Cardiac muscle cell (in vitro differentiated cells and primary cell): Measurements from ENCODE around the gene HIKESHI. TPM values are rescaled to one million over a fixed set of nuclear protein-coding genes. Genes with fewer than 3 reads are reported as not detected.

ENCODE experiments used
- DNase-seq, 2 donors: peaks; one replicate each; pipeline versions ENCODE4 v3.0.0 to v3.0.0-alpha.2; 2010 to 2017; ENCODE audit warnings: low read depth in 1 of 2, low spot score in 1 of 2
- H3K27ac ChIP-seq: fragments of 200-600 bp; sonication (generic); 2 replicates; pipeline ENCODE4 v1.5.1; 2016
- H3K27me3 ChIP-seq: fragments of 200-600 bp; sonication (generic); 2 replicates; pipeline ENCODE4 v1.6.0; 2016; ENCODE audit warnings: control low read depth
- H3K36me3 ChIP-seq: fragments of 200-600 bp; sonication (generic); 2 replicates; pipeline ENCODE4 v1.5.1; 2016; ENCODE audit warnings: control low read depth
- H3K4me1 ChIP-seq: fragments of 200-600 bp; sonication (generic); 2 replicates; pipeline ENCODE4 v1.8.1; 2017; ENCODE audit warnings: low read depth, mild to moderate bottlenecking, mixed run types
- H3K4me3 ChIP-seq: fragments of 200-600 bp; sonication (generic); 2 replicates; pipeline ENCODE4 v1.5.1; 2016; ENCODE audit warnings: mild to moderate bottlenecking
- H3K9me3 ChIP-seq: fragments of 200-600 bp; sonication (generic); 2 replicates; pipeline ENCODE4 v1.5.1; 2017; ENCODE audit warnings: low read depth, mild to moderate bottlenecking, control low read depth
- polyA plus RNA-seq: library from polyadenylated mRNA; unstranded; fragments of >200 nt; fragmentation: Nextera tagmentation; extraction: Ambion mirVana; gene quantifications from 2 replicates; pipeline ENCODE4 v1.2.1, GENCODE V29; 2016
- total RNA-seq: library from RNA; depleted of rRNA; stranded (reverse); fragments of >200 nt; gene quantifications from 2 replicates; pipeline ENCODE4 v1.2.3, GENCODE V29; 2016
- TF ChIP-seq, protein P1 (sequence below): IDR thresholded peaks from 2 replicates; pipeline ENCODE4 v1.5.1; 2012; ENCODE audit warnings: low read depth, mild to moderate bottlenecking, low read length

HIKESHI gene
- total and polyA plus RNA-seq, 2 experiments from 2014 or later, result 39.8 to 111 TPM

DNA sequence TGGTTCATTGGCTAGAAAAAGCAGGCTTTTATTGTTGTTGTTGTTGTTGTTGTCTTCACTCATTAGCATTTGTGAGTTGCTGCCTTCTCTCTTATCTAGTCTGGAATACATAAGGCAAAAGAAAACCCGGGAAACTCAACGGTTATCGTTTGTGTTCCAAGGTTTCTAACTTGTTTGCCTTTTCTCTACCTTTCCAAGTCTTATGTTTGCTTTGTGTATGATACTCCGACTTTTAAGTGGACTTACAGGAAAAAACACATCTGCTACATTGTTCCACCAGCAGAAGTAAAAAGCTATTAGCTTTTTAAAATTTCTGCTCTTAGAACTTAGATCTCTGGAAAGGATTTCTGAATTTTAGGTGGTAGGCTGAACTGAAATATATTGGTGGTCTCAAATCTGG lies 27.0 kb upstream of the HIKESHI start:
- DNase-seq, result no peak
- TF ChIP-seq, protein P1, sequence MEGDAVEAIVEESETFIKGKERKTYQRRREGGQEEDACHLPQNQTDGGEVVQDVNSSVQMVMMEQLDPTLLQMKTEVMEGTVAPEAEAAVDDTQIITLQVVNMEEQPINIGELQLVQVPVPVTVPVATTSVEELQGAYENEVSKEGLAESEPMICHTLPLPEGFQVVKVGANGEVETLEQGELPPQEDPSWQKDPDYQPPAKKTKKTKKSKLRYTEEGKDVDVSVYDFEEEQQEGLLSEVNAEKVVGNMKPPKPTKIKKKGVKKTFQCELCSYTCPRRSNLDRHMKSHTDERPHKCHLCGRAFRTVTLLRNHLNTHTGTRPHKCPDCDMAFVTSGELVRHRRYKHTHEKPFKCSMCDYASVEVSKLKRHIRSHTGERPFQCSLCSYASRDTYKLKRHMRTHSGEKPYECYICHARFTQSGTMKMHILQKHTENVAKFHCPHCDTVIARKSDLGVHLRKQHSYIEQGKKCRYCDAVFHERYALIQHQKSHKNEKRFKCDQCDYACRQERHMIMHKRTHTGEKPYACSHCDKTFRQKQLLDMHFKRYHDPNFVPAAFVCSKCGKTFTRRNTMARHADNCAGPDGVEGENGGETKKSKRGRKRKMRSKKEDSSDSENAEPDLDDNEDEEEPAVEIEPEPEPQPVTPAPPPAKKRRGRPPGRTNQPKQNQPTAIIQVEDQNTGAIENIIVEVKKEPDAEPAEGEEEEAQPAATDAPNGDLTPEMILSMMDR, result no peak
- no peak overlapping the region for H3K4me3 ChIP-seq
- no peaks in the 10 kb centered on the region for H3K27me3 ChIP-seq
- H3K4me1 ChIP-seq, result no peaks in the 10 kb centered on the region
- H3K27ac ChIP-seq, result peak overlapping the region; percentile 50
- no peaks in the 10 kb centered on the region for H3K9me3 ChIP-seq
- H3K36me3 ChIP-seq, result peaks cover 18% of the 10 kb centered on the region

DNA sequence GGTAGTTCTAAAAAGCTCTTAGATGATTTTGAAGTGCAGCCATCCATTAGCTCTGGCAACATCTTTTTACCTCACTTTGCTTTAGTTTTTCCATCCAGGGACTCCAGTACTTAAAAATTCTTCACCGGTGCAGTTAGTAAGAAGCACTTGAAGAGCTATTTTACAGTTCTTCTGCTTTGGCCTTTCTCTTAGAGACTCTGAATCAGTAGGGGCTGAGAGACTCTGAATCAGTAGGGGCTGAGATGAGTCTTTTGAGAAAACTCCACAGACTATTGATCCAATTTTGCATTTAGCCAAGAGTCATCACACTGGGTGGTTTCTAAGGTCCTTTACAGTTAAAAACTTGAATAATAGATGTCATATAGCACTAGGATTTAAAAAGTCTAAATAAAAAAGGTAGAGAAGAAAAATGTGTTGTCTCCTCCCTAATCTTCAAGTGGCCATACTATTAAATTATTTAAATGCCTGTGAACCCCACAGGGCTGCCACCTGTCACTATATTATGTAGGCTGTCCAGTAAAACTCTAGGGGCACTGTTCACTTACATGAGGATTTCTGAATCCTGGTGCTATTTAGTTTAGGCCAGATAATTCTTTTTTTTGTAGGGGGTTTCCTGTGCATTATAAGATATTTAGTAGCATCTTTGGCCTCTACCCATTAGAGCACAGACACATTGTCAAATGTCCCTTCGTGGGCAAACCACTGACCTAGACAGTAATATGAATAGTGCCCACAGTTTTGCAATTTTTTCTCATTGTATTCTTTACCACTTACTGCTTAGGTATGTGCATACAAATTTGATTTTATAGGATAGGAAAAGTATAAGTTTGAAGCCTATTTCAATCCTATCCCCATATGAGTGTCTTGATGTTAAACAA lies 26.3 kb upstream of the HIKESHI start:
- Histone ChIP-seq H3K27me3 (no peaks in the 10 kb centered on the region), H3K4me1 (no peaks in the 10 kb centered on the region), H3K4me3 (no peak overlapping the region), H3K36me3 (peaks cover 14% of the 10 kb centered on the region), H3K9me3 (no peaks in the 10 kb centered on the region), H3K27ac (peak overlapping the region; percentile 50)
- no peak for DNase-seq
- TF ChIP-seq, protein P1, result no peak

DNA sequence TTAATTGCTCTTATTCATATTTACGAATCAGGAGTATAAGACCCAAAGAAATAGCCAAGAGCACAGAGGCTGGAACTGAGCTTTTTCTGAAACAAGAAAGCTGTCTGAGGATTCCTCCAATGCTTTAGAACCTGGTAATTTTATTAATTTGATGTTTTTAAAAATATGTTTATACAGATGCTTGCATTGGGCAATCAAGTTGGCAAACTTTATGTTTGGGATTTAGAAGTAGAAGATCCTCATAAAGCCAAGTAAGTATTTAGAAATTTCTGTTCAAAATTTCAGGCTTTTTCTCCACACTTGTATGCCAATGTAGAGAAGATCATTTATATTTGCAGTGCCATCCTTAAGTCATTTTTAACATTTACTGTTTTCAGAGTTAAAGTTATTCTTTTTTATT lies 24.3 kb upstream of the HIKESHI start:
- Histone ChIP-seq H3K4me1 (no peaks in the 10 kb centered on the region), H3K27me3 (no peaks in the 10 kb centered on the region), H3K4me3 (no peak overlapping the region), H3K36me3 (peaks cover 14% of the 10 kb centered on the region), H3K9me3 (no peaks in the 10 kb centered on the region), H3K27ac (no peak overlapping the region)
- TF ChIP-seq, protein P1, result no peak
- no peak for DNase-seq

GRCh38 chr11:86278226-86278625 lies 23.8 kb upstream of the HIKESHI start:
- H3K4me1 ChIP-seq, result no peaks in the 10 kb centered on the region

GRCh38 chr11:86279747-86280146 lies 22.3 kb upstream of the HIKESHI start:
- H3K27ac ChIP-seq, result no peak overlapping the region
- H3K4me1 ChIP-seq, result no peaks in the 10 kb centered on the region
- no peaks in the 10 kb centered on the region for H3K27me3 ChIP-seq
- DNase-seq, result no peak
- H3K4me3 ChIP-seq, result no peak overlapping the region
- H3K9me3 ChIP-seq, result no peaks in the 10 kb centered on the region
- TF ChIP-seq, protein P1, result no peak
- H3K36me3 ChIP-seq, result peaks cover 14% of the 10 kb centered on the region

More at GRCh38 chr11:86278226-86278625, 23.8 kb upstream of the HIKESHI start:
- TF ChIP-seq, protein P1, result no peak
- Histone ChIP-seq H3K4me3 (no peak overlapping the region), H3K27ac (no peak overlapping the region), H3K9me3 (no peaks in the 10 kb centered on the region), H3K36me3 (peaks cover 14% of the 10 kb centered on the region), H3K27me3 (no peaks in the 10 kb centered on the region)
- no peak for DNase-seq
